HepG2 (cell line): ENCODE data around the gene GDF7. TPM values are rescaled to one million over a fixed set of nuclear protein-coding genes. Genes with fewer than 3 reads are reported as not detected.

ENCODE experiments used
- DPF2 ChIP-seq: sonication (generic); formaldehyde crosslinking; IDR thresholded peaks from 2 replicates; pipeline ENCODE4 v1.4.0; 2020; ENCODE audit warnings: mild to moderate bottlenecking, low read depth, missing genetic modification reagents, borderline replicate concordance
- HOXD1 ChIP-seq: sonication (generic); formaldehyde crosslinking; IDR thresholded peaks from 2 replicates; pipeline ENCODE4 v1.5.0; 2020; ENCODE audit warnings: missing genetic modification reagents
- JUNB ChIP-seq: sonication (generic); formaldehyde crosslinking; IDR thresholded peaks from 2 replicates; pipeline ENCODE4 v1.8.0; 2022; ENCODE audit warnings: missing genetic modification reagents, mild to moderate bottlenecking, borderline replicate concordance
- PTBP1 ChIP-seq: fragments of 200-400 bp; formaldehyde crosslinking; IDR thresholded peaks from 2 replicates; pipeline ENCODE4 v1.6.1; 2018; ENCODE audit warnings: low read length, low read depth; ENCODE audit not compliant: poor library complexity, severe bottlenecking
- SIX1 ChIP-seq: sonication (generic); formaldehyde crosslinking; IDR thresholded peaks from 2 replicates; pipeline ENCODE4 v1.4.0; 2020; ENCODE audit warnings: missing genetic modification reagents, borderline replicate concordance
- TRIM24 ChIP-seq: sonication (generic); formaldehyde crosslinking; IDR thresholded peaks from 2 replicates; pipeline ENCODE4 v1.8.0; 2022; ENCODE audit warnings: mild to moderate bottlenecking, missing genetic modification reagents
- ZNF234 ChIP-seq: sonication (generic); formaldehyde crosslinking; conservative IDR thresholded peaks from 2 replicates; pipeline ENCODE4 v1.5.1; 2020; ENCODE audit warnings: mild to moderate bottlenecking, missing genetic modification reagents
- ZNF343 ChIP-seq: sonication (generic); formaldehyde crosslinking; IDR thresholded peaks from 2 replicates; pipeline ENCODE4 v1.4.0; 2020; ENCODE audit warnings: mild to moderate bottlenecking, missing genetic modification reagents
- polyA plus RNA-seq, 8 experiments: library from polyadenylated mRNA; depleted of rRNA in 3 of 8; stranded (reverse) in 7 of 8; unstranded in 1 of 8; fragments of >200 nt; fragmentation: Illumina TruSeq in 4 of 8; extraction: Trizol in 4 of 8; gene quantifications; 2 replicates each; pipeline versions ENCODE4 v1.2.1 to v1.2.3, GENCODE V29; 2011 to 2016; ENCODE audit warnings: low read depth in 4 of 8, missing spikeins in 1 of 8, mixed read lengths in 1 of 8; ENCODE audit not compliant: insufficient read depth in 1 of 8
- total RNA-seq, 5 experiments: library from RNA; depleted of rRNA; stranded (reverse); fragments of >200 nt; fragmentation: Illumina TruSeq; extraction: Trizol; gene quantifications; 2 replicates each; pipeline ENCODE4 v1.2.3, GENCODE V29; 2016; ENCODE audit warnings: low read depth in 1 of 5
- TF ChIP-seq, protein P1 (sequence below): sonication (generic); formaldehyde crosslinking; IDR thresholded peaks from 2 replicates; pipeline ENCODE4 v1.4.0; 2020; ENCODE audit warnings: missing genetic modification reagents, borderline replicate concordance
- TF ChIP-seq, protein P2 (sequence below): sonication (generic); formaldehyde crosslinking; IDR thresholded peaks from 2 replicates; pipeline ENCODE4 v1.5.0; 2020; ENCODE audit warnings: missing genetic modification reagents
- TF ChIP-seq, protein P3 (sequence below): sonication (generic); formaldehyde crosslinking; IDR thresholded peaks from 2 replicates; pipeline ENCODE4 v1.4.0; 2020; ENCODE audit warnings: mild to moderate bottlenecking, missing genetic modification reagents, borderline replicate concordance
- TF ChIP-seq, protein P4 (sequence below): IDR thresholded peaks from 2 replicates; pipeline ENCODE4 v1.6.1; 2016; ENCODE audit warnings: low read depth, borderline replicate concordance
- TF ChIP-seq, protein P5 (sequence below): IDR thresholded peaks from 2 replicates; pipeline ENCODE4 v1.6.1; 2016; ENCODE audit warnings: missing compliant biosample characterization, missing genetic modification reagents, borderline replicate concordance

GDF7 gene
- total and polyA plus RNA-seq, 2 of the 13 experiments (the other 11 are each of a cell fraction or from before 2014, with no cell fraction given): 1.6 to 15.0 TPM

DNA sequence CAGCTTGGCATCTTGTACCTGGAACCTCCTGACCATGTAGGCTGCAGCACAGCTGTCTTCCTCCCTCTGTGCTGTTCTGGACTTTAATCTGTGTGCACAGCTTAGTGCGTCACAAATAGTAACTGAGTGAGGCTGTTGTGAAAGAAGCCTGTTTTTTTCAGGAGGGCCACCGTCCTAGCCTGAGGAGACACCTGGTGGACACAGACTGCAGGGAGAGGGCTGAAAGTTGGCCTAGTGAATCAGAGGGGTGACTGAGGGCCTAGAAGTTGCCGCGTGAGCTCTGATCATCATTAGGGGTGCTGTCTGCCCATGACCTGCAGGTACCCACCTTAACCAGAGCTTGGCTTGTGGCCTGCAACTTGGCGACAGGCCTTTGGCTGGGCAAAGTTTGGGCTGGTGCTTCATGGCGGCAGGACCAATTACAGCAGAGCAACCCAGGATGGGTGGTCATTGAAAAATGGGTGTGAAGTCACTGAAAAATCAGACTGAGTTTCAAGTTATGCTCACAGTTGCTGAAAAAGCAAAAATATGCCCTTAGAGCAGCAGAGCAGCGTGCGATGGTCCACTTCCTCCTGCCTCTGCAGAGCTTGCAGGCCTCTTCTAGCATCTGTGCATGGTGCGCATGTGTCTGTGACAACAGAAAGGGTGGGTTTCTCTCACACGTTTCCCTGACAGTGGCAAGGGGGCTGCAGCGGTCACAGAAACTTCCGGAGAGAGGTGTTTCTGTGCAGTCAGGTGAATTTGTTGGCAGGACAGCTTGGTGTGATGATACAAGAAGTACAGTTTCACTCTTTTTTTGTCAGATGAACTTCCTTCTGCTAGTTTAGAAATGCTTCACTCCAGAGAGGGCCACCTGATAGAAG lies 9.6 kb downstream of the GDF7 start (continued):
- 0 out of 2 replicates have a peak, but pooled peaks have one; percentile 44 for TF ChIP-seq HOXD1 (CRISPR knock-in tag)
- TF ChIP-seq JUNB (CRISPR knock-in tag): no peak
- TF ChIP-seq, protein P1, sequence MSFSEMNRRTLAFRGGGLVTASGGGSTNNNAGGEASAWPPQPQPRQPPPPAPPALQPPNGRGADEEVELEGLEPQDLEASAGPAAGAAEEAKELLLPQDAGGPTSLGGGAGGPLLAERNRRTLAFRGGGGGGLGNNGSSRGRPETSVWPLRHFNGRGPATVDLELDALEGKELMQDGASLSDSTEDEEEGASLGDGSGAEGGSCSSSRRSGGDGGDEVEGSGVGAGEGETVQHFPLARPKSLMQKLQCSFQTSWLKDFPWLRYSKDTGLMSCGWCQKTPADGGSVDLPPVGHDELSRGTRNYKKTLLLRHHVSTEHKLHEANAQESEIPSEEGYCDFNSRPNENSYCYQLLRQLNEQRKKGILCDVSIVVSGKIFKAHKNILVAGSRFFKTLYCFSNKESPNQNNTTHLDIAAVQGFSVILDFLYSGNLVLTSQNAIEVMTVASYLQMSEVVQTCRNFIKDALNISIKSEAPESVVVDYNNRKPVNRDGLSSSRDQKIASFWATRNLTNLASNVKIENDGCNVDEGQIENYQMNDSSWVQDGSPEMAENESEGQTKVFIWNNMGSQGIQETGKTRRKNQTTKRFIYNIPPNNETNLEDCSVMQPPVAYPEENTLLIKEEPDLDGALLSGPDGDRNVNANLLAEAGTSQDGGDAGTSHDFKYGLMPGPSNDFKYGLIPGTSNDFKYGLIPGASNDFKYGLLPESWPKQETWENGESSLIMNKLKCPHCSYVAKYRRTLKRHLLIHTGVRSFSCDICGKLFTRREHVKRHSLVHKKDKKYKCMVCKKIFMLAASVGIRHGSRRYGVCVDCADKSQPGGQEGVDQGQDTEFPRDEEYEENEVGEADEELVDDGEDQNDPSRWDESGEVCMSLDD: peak; percentile 42; the same call in 1 of the 2 replicates
- TF ChIP-seq, protein P2, sequence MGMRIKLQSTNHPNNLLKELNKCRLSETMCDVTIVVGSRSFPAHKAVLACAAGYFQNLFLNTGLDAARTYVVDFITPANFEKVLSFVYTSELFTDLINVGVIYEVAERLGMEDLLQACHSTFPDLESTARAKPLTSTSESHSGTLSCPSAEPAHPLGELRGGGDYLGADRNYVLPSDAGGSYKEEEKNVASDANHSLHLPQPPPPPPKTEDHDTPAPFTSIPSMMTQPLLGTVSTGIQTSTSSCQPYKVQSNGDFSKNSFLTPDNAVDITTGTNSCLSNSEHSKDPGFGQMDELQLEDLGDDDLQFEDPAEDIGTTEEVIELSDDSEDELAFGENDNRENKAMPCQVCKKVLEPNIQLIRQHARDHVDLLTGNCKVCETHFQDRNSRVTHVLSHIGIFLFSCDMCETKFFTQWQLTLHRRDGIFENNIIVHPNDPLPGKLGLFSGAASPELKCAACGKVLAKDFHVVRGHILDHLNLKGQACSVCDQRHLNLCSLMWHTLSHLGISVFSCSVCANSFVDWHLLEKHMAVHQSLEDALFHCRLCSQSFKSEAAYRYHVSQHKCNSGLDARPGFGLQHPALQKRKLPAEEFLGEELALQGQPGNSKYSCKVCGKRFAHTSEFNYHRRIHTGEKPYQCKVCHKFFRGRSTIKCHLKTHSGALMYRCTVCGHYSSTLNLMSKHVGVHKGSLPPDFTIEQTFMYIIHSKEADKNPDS (CRISPR knock-in tag): peak; percentile 69; the same call in 1 of the 2 replicates
- TF ChIP-seq, protein P3, sequence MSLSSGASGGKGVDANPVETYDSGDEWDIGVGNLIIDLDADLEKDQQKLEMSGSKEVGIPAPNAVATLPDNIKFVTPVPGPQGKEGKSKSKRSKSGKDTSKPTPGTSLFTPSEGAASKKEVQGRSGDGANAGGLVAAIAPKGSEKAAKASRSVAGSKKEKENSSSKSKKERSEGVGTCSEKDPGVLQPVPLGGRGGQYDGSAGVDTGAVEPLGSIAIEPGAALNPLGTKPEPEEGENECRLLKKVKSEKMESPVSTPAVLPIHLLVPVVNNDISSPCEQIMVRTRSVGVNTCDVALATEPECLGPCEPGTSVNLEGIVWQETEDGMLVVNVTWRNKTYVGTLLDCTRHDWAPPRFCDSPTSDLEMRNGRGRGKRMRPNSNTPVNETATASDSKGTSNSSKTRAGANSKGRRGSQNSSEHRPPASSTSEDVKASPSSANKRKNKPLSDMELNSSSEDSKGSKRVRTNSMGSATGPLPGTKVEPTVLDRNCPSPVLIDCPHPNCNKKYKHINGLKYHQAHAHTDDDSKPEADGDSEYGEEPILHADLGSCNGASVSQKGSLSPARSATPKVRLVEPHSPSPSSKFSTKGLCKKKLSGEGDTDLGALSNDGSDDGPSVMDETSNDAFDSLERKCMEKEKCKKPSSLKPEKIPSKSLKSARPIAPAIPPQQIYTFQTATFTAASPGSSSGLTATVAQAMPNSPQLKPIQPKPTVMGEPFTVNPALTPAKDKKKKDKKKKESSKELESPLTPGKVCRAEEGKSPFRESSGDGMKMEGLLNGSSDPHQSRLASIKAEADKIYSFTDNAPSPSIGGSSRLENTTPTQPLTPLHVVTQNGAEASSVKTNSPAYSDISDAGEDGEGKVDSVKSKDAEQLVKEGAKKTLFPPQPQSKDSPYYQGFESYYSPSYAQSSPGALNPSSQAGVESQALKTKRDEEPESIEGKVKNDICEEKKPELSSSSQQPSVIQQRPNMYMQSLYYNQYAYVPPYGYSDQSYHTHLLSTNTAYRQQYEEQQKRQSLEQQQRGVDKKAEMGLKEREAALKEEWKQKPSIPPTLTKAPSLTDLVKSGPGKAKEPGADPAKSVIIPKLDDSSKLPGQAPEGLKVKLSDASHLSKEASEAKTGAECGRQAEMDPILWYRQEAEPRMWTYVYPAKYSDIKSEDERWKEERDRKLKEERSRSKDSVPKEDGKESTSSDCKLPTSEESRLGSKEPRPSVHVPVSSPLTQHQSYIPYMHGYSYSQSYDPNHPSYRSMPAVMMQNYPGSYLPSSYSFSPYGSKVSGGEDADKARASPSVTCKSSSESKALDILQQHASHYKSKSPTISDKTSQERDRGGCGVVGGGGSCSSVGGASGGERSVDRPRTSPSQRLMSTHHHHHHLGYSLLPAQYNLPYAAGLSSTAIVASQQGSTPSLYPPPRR (CRISPR knock-in tag): peak; percentile 77; the same call in 1 of the 2 replicates
- TF ChIP-seq DPF2 (CRISPR knock-in tag): peak; percentile 90; the same call in 1 of the 2 replicates
- no peak for TF ChIP-seq PTBP1
- TF ChIP-seq, protein P4, sequence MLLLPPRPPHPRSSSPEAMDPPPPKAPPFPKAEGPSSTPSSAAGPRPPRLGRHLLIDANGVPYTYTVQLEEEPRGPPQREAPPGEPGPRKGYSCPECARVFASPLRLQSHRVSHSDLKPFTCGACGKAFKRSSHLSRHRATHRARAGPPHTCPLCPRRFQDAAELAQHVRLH (CRISPR knock-in tag): peak; percentile 96
- 0 out of 2 replicates have a peak, but pooled peaks have one; percentile 66 for TF ChIP-seq TRIM24 (CRISPR knock-in tag)
- TF ChIP-seq, protein P5, sequence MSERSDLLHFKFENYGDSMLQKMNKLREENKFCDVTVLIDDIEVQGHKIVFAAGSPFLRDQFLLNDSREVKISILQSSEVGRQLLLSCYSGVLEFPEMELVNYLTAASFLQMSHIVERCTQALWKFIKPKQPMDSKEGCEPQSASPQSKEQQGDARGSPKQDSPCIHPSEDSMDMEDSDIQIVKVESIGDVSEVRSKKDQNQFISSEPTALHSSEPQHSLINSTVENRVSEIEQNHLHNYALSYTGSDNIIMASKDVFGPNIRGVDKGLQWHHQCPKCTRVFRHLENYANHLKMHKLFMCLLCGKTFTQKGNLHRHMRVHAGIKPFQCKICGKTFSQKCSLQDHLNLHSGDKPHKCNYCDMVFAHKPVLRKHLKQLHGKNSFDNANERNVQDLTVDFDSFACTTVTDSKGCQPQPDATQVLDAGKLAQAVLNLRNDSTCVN (CRISPR knock-in tag): peak; percentile 83; the same call in 1 of the 2 replicates
- no peak for TF ChIP-seq ZNF343 (CRISPR knock-in tag)
- TF ChIP-seq ZNF234 (CRISPR knock-in tag): no peak
- peak; percentile 73; the same call in 1 of the 2 replicates for TF ChIP-seq SIX1 (CRISPR knock-in tag)
